Measurements from ENCODE around the gene SV2B. TPM values are rescaled to one million over a fixed set of nuclear protein-coding genes. Genes with fewer than 3 reads are reported as not detected.
"Not testable (repeated sequence)": the region's sequence is repeated elsewhere in the genome, so short reads cannot be mapped to it uniquely, and the experiment has no call there.

Gene SV2B, protein sequence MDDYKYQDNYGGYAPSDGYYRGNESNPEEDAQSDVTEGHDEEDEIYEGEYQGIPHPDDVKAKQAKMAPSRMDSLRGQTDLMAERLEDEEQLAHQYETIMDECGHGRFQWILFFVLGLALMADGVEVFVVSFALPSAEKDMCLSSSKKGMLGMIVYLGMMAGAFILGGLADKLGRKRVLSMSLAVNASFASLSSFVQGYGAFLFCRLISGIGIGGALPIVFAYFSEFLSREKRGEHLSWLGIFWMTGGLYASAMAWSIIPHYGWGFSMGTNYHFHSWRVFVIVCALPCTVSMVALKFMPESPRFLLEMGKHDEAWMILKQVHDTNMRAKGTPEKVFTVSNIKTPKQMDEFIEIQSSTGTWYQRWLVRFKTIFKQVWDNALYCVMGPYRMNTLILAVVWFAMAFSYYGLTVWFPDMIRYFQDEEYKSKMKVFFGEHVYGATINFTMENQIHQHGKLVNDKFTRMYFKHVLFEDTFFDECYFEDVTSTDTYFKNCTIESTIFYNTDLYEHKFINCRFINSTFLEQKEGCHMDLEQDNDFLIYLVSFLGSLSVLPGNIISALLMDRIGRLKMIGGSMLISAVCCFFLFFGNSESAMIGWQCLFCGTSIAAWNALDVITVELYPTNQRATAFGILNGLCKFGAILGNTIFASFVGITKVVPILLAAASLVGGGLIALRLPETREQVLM
- polyA plus RNA-seq (ENCODE audit: insufficient read length in 3 of 3) = under 1 TPM; 0.12 to 0.97 (median 0.97) TPM
- long read RNA-seq, donor 1 = 0 reads
- long read RNA-seq, donor 2 = 0 reads
- long read RNA-seq, donor 3 = 0 reads
- long read RNA-seq, donor 4 = 0 reads
- long read RNA-seq, donor 5 = 0 reads
- long read RNA-seq, donor 6 = 0 reads
- long read RNA-seq, donor 7 = 0 reads
- long read RNA-seq, donor 8 = 0 reads
- long read RNA-seq, donor 9 = 0 reads
- long read RNA-seq, donor 10 = 0 reads
- long read RNA-seq, donor 11 = 0 reads
- long read RNA-seq, donor 12 = 0 reads
- long read RNA-seq, donor 13 = 0 reads
- long read RNA-seq, donor 14 = 0 reads
- long read RNA-seq, donor 15 = 0 reads
- long read RNA-seq, donor 16 = 0 reads

DNA sequence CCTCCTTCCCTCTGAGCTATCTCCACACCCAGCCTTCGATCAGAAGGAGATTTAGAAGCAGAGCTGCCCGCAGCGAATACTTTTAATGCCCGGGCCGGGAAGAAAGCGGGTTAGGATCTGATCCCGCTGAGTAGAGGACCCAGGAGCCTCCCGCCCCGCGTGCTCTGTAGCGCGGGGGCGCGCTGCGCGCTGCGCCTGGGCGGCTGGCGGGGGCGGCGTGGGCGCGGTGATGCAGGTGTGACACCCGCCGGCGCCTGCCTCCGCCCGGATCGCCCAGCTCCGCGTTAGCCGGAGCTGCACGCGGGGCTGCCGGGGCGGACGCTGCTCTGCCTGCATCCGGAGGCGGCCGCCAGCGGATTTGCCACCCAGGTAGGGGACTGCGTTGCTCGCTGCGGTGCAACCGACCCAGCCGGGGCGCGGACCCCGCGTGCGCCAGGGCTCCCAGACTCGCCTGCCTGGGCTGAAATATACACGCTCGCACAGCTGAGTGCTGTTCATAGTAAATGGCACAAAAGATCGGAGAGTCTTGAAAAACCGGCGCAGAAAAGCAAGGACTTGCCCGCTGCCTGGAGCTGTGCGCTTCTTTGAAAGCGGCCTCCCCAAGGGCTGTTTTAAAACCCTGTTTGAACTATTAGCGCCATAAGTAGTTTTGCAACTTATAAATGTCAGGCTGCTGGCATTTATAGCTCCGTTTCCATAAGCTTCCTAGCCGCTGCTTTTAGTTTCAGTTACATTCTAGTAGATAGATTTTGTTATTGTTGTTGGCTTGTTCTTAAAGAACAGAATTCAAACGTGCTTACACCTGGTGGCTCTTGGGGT, at the start of gene SV2B:
Gene SV2B (plus strand): TSS at position 263 of the 819 bp plus-strand sequence. CDS start 126,007 bp downstream, outside the sequence.
- peak; percentile 15 for DNase-seq

DNA sequence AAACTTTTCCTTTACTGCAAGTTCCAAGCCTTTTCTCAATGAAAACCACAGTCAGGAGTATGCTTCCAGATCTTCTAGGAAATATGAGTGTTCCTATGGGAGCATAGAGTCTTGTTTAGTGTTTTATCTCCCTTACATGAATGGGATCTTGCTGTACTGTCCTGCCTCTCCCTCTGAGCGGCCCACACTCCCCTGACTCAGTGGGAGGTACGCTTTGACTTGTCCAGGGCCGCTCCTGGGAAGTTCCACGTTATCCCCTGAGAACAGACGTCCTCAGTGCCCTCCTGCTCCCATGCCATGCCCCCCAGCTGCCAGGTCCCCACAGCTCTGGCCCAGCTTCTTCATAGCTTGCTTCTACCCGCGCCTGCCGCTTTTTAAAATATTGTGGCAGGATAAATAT, 48.8 kb upstream of the SV2B start:
- no peak for DNase-seq

DNA sequence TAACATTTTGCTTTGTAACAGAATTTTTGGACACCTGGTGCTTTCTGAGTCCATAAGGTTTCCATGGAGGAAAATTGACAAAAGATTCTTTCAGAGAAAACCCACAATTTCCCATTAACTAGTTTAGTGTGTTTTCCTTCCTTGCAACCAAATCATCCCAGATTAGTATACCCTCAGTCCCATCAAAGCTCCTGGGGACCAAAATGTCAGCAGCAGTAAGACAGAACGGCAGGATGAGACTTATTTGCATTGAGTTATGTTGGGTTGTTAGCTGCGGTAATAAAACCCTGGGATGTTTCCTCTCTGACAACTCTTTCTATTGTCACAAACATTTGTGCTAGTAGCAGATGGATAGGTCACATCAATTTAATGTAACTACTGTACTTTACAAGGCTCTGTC, 45.2 kb upstream of the SV2B start:
- no peak for DNase-seq

DNA sequence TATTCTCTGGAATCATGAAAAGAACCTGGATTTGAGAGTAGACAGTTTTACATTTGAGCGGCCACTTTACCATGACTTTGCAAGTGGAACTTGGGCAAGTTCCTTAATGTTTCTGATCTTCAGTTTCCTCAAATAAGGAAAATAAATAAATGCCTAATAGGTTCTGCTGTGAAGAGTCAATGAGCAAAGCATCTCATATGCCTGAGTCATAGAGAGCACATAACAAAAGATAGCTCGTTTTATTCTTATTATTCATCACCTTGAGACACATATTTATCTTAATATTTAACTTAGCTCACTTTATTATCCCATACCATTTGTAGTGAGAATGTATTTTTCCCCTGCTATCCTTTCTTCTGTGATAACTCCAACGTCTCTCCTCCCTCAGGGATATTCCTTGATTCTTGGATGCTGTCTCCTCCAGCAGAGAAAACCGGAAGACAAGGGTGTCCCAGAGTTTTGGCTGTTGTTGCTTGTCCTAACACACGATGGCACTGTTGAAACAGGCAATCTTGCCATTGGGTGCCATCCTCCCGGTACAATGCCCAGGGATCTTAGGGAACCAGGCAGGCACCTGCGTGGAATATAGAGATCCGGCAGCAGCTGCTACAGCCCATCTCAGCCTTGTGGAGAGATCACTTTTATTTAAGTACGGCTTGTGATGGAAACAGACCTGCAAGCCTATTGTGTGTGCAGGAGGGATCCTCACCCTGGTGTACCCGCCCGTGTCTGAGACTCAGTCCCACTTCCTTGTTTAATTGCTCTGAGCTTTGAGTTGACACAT, 44.3 kb upstream of the SV2B start:
- DNase-seq = peak; percentile 57

DNA sequence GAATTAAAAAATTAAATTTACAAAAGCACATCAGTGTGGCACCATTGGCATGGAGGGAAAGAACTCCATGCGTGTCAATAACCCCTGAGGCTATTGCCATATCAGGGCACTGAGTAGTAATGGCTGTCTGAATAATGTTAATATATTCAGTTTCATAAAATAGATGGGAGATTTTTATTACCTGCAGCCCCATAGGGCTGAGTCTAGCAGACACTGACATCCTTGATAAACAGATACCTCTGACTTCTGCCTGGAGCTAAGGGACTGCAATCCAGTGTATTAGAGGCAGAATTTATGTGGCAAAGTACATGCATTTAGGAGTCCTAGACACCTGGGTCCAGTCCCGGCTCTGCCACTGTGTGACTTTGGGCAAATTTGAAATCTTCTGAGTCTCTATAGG, 38.8 kb upstream of the SV2B start:
- DNase-seq = no peak

DNA sequence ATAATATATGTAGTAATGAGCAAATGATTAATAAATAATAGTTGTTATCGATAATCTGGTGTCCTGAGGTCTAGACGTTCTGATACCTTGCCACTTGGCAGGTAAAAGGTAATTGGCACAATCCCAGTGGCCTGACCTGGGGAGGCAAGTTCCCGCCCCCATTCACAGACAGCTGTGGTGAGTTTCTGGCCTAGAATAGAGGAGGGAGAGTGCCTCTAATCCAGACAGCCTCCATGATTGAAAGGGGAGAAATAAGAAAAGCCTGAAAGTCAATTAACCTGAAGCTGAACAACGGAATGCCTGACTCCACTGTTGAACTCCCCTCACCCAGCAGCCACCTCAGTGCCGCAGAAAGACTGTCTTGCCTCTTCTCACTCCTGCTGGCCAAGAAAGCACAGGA, 38.1 kb upstream of the SV2B start:
- no peak for DNase-seq

DNA sequence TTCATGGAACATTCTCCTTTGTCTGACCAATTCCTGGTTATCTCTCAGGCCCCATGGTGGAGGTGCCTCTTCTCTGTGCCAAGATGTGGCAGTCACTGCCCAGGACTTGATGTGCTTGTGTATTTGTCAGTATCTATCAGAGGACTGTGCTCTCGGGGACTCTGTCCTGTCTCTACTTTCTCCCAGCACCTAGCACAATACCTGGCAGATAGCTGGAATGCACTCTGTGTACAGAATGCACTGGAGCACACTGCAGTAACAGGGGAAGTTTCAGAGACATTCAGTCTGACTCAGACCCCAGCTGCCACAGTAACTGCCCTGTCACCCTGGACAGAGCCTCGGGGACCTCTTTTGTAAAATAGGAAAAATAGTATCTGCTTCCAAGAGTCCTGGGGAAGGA, 34.6 kb upstream of the SV2B start:
- no peak for DNase-seq

DNA sequence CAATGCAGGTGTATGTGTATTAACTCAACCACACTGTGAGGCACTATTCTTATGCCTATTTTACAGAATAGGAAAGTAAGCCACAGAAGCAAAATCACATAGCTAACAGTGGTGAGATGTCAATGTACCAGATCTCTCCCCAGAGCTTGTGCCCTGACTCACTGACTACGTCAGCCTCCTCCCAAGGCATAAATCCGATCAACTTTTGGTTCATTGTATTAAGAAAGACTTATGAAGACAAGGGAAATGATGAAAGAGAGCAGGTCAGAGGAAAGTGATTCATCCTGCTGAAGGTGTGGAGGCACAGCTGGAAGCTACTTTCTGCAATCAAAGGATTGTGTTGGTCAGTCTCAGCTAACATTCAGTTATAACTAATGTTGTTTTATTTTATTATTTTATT, 33.0 kb upstream of the SV2B start:
- no peak for DNase-seq

DNA sequence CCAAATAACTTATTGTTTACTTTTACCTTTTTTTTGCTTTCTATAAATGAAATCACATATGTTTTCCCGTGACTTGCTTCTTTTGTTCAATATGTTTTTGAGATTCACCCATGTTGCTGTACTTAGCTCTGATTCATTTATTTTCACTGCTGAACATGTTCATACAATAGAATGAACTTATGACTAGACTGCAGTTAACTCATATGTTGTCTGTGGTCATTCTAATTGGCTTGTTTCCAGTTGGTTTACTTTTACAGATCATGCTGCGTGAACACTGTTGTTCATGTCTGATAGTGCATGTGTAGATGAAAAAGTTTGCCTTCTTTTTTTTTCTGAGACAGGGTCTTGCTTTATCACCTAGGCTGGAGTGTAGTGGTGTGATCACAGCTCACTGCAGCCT, 31.6 kb upstream of the SV2B start:
- no peak for DNase-seq

DNA sequence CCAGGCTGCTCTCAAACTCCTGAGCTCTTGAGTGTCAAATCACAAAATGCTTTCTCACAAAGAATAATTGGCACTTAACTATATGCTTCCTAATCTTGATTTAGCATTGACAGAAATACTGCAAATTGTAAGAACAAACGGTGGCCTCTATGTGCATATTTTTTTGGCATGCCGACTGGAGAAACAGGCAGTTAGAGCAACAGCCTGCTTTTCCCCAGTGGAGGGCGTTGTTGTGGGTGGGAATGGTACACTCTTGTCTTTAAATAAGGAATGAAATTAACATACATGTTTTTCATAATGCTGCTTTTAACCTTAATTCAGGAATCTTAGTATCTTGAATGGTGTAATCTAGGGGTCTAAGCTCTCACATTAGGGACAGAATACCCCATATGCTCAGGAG, 31.1 kb upstream of the SV2B start:
- DNase-seq = no peak

DNA sequence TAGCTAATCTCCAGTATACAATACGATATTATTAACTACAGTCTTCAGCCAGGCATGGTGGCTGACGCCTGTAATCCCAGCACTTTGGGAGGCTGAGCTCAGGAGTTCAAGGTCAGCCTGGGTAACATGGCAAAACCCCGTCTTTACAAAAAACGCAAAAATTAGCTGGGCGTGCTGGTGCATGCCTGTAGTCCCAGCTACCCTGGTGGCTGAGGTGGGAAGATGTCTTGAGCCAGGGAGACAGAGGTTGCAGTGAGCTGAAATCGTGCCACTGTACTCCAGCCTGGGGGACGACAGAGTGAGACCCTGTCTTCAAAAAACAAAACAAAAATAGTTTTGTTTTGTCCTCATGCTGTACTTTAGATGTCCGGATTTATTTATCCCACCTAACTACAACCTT, 29.2 kb upstream of the SV2B start:
- no peak for DNase-seq

DNA sequence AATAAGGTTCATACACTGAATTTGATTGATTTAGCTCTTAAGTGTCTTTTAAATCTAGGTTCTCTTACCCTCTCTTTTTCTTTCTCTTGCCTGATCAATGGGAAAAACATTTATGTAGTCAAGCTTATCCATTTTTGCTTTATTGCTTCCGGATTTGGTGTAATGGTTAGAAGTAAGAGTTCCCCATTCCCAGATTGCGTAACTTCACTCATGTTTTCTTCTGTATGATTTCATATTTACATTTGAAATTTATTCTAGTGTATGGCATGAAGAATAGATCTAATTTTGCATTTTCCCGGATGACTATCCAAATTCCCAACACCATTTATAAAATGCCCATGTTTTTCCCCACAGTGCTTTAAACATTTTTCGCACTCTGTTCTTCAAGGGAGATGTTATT, 27.9 kb upstream of the SV2B start:
- no peak for DNase-seq

DNA sequence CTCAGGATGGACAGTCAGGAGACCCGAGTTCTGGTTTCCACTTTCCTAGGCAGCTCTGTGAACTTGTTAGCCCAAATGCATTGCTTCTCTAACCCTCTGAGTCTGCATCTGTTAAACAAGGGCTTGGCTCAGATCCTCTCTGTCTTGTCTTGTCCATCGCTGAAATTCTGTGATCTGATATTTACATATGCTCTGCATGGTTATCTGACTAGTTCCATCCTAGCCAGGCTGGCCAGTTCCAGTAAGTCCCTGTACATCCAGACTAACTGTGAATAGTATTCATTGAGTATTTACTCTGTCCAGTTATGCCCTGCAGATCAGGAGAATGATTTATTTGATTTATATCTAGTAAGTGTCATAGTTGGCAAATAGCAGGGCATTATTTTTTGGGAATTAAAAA, 27.0 kb upstream of the SV2B start:
- DNase-seq = no peak

DNA sequence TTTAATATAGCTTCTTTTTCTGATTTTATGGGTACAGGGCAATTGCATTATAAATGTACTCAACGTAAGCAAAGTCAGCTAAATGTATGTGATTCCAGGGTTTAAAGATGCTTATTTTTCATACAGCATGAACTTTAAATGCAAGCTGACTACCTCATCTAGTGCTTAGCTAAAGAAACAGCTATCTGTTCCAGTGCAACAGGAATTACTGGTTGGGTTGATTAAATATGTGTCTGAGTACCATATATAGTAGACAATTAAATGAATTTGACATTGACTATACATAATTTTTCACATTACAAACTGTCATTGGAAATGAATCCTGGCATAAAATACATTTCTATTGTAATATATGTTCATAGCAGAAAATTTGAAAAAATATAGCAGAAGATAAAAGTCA, 26.3 kb upstream of the SV2B start:
- no peak for DNase-seq

DNA sequence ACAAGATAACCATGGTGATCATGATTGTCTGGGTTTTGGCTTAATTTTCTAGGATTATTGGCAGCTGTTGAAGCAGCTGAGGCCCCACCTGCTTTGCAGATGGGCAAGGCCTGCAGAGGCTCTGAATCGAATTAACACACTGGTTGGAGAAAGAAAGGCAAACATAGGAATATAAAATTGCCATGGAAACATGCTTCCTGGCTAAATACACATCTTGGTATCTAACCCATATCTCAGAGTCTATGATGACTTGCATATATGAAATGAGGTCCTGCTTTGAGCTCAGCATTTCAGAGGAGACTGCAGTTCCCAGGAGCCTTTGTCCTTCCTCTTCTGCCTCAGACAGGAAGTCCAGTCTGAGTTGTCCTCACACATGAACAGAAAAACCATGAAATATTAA, 24.3 kb upstream of the SV2B start:
- DNase-seq = no peak

DNA sequence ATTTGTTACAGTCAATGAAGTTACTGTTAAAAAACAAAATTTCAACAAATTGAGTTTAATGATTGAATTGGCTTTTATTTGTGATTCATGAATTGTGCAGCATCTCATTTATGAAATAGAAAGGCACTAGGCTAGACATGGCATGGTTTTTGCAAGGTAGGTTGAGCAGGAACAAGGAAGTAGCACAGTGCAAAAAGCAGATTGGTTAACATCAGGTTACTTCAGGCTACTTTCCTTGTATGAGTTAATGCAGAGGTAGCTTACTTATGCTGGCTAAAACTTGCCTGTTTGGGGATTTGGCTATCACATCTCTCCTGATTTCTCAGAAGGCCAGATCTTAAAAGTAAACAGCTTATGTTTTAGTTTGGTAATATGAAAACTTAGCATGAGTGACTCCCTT, 23.0 kb upstream of the SV2B start:
- DNase-seq = no peak

DNA sequence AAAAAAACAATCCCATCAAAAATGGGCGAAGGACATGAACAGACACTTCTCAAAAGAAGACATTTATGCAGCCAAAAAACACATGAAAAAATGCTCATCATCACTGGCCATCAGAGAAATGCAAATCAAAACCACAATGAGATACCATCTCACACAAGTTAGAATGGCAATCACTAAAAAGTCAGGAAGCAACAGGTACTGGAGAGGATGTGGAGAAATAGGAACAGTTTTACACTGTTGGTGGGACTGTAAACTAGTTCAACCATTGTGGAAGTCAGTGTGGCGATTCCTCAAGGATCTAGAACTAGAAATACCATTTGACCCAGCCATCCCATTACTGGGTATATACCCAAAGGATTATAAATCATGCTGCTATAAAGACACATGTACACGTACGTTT, 6.2 kb upstream of the SV2B start:
- not testable (repeated sequence) for DNase-seq

DNA sequence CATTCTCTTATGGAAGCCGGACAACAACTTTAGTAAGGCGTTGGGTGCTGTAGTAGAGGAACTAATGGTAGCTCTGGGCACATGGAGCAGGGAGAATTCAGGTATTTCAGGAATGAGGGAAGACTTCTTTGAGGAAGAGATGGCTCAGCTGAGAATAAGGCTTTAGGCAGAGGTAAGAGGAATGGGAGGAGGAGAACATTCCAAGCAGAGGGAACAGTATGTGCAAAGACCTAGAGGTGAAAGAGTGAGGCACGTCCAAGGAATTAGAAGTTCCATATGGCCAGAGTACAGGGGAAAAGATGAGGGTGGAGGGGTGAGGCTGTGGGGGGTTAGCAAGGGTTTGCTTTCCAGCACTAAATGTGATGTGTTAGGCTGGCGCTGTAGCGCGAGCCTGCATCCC, 1.6 kb upstream of the SV2B start:
- no peak for DNase-seq

DNA sequence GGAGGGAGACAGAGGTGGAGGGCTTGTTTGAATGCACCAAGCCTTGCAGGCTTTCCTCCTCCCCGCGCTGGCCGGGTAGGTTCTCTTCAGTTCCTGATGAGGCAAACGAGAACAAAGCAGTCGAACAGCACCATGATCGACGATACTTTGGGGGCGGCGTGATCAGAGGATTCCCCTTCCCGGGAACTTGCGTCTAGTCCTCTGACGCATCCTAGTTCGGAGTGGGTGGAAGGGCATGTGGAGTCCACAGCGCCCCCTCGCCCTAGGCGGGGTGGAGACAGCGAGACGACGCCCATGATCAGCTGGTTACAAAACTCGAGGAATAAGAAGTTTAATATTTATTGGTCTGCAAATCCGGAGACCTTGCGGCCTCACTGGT, 452 bp upstream of the SV2B start:
- DNase-seq = peak; percentile 12

DNA sequence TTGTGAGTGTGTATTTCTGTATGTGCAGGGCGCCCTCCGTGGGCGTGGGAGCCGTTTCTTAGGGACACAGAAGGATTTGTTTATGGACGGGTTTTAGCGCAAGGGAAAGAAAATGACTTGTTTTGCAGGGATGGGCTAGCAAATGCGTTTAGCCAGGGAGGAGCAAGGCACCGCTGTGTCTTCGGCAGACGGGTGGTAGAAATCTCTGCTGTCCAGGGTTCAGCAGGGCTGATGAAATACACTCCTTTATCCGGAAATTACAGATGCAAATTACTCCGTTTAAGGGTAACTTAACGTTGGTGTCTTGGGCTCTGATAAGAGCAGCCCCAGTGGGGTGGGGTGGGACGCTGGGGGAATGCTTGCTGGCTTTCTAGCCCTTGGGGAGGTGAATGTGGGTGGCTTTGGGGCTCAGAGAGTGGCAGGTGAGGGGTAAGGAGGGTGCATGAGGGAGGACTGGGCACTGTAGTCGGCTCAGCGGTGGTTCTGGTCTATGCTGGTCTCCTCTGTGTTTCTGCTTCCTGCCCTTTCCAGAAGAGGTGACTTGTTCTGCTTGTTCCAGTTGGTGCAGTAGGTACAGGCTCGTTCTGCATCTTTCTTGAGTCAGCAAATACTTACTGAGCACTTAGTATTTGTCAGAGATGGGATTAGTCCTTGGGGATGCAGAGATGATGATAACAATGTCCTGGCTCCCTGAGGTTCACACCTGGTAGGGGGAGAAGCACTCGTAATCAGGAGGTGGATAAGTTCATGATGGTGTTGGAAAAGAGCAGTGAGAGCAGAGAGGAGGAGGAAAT, 954 bp downstream of the SV2B start:
- no peak for DNase-seq

DNA sequence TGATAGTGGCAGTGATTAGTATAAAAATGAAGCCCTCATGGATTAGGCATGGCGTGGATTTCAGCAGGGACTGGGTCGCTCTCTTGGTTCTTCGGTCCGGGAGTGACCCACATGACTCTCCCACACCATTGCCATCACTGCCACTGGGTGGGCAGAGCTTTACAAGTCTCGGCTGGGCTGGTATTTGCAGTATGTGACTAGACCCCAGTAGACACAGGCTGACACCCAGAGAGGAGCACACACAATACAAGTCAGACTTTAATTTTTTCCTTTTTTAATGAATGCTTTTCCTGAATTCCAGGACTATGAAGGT, 1.5 kb downstream of the SV2B start:
- DNase-seq = no peak
